GM12878 (cell line): ENCODE data around the gene C1orf35. TPM values are rescaled to one million over a fixed set of nuclear protein-coding genes. Genes with fewer than 3 reads are reported as not detected.

Source experiments
- ATF7 ChIP-seq: fragments of 450-650 bp; IDR thresholded peaks from 2 replicates; pipeline ENCODE4 v1.6.1; 2016; ENCODE audit warnings: low read depth, mild to moderate bottlenecking
- BACH1 ChIP-seq: fragments of 450-650 bp; IDR thresholded peaks from 2 replicates; pipeline ENCODE4 v1.6.1; 2017; ENCODE audit warnings: mild to moderate bottlenecking, borderline replicate concordance
- BCL11A ChIP-seq: IDR thresholded peaks from 2 replicates; pipeline ENCODE4 v1.6.1; 2011; ENCODE audit warnings: low read depth, low read length
- BRCA1 ChIP-seq: IDR thresholded peaks from 2 replicates; pipeline ENCODE4 v1.6.1; 2011; ENCODE audit warnings: low read depth, low read length, improper control_type of control experiment
- CREB1 ChIP-seq: IDR thresholded peaks from 2 replicates; pipeline ENCODE4 v1.6.1; 2012; ENCODE audit warnings: low read depth, mild to moderate bottlenecking, inconsistent platforms
- CREM ChIP-seq: IDR thresholded peaks from 2 replicates; pipeline ENCODE4 v1.6.1; 2014; ENCODE audit warnings: antibody characterized with exemption, low read depth
- EP300 ChIP-seq, 2 experiments: fragments of 150-350 bp in 1 of 2; IDR thresholded peaks; 2 replicates each; pipeline ENCODE4 v1.6.1; 2011 to 2012; ENCODE audit warnings: low read depth in 2 of 2, low read length in 2 of 2, borderline replicate concordance in 1 of 2, improper control_type of control experiment in 1 of 2, inconsistent platforms in 1 of 2; ENCODE audit not compliant: control insufficient read depth in 1 of 2
- FOXK2 ChIP-seq: fragments of 450-650 bp; IDR thresholded peaks from 2 replicates; pipeline ENCODE4 v1.6.1; 2017; ENCODE audit warnings: mild to moderate bottlenecking, moderate library complexity
- FOXM1 ChIP-seq: IDR thresholded peaks from 2 replicates; pipeline ENCODE4 v1.6.1; 2012; ENCODE audit warnings: low read depth, mild to moderate bottlenecking, inconsistent platforms, low read length, moderate library complexity
- HDGF ChIP-seq: fragments of 450-650 bp; IDR thresholded peaks from 2 replicates; pipeline ENCODE4 v1.6.1; 2016; ENCODE audit warnings: antibody characterized with exemption
- HSF1 ChIP-seq: fragments of 150-350 bp; IDR thresholded peaks from 2 replicates; pipeline ENCODE4 v1.6.1; 2014; ENCODE audit warnings: mild to moderate bottlenecking, low read depth, low read length
- IKZF1 ChIP-seq: fragments of 450-650 bp; conservative IDR thresholded peaks from 2 replicates; pipeline ENCODE4 v1.6.1; 2017; ENCODE audit warnings: antibody characterized with exemption, mild to moderate bottlenecking
- IKZF2 ChIP-seq, 2 experiments: fragments of 450-650 bp; IDR thresholded peaks; 2 replicates each; pipeline ENCODE4 v1.6.1; 2017; ENCODE audit warnings: mild to moderate bottlenecking in 2 of 2, moderate library complexity in 2 of 2
- IRF3 ChIP-seq: fragments of 450-650 bp; IDR thresholded peaks from 2 replicates; pipeline ENCODE4 v1.6.1; 2014; ENCODE audit warnings: mild to moderate bottlenecking
- JUNB ChIP-seq: IDR thresholded peaks from 2 replicates; pipeline ENCODE4 v1.6.1; 2016; ENCODE audit warnings: antibody characterized with exemption, mild to moderate bottlenecking
- PAX8 ChIP-seq: fragments of 450-650 bp; IDR thresholded peaks from 2 replicates; pipeline ENCODE4 v1.6.1; 2017; ENCODE audit warnings: mild to moderate bottlenecking, moderate library complexity
- POLR2AphosphoS2 ChIP-seq: IDR thresholded peaks from 2 replicates; pipeline ENCODE4 v1.6.1; 2011; ENCODE audit warnings: low read depth, mild to moderate bottlenecking, low read length, improper control_type of control experiment, moderate library complexity
- RAD51 ChIP-seq: fragments of 450-650 bp; IDR thresholded peaks from 2 replicates; pipeline ENCODE4 v1.6.1; 2016; ENCODE audit warnings: moderate library complexity, mild to moderate bottlenecking, inconsistent platforms
- RB1 ChIP-seq: fragments of 450-650 bp; formaldehyde crosslinking; IDR thresholded peaks from 2 replicates; pipeline ENCODE4 v1.6.1; 2017; ENCODE audit warnings: mild to moderate bottlenecking, borderline replicate concordance
- RELB ChIP-seq: fragments of 450-650 bp; IDR thresholded peaks from 2 replicates; pipeline ENCODE4 v1.6.1; 2017; ENCODE audit warnings: low read depth, mild to moderate bottlenecking, moderate library complexity
- STAT3 ChIP-seq: IDR thresholded peaks from 2 replicates; pipeline ENCODE4 v1.6.1; 2011; ENCODE audit warnings: low read depth, low read length, improper control_type of control experiment
- SUZ12 ChIP-seq: fragments of 200-600 bp; sonication (generic); IDR thresholded peaks from one replicate; pipeline ENCODE4 v1.6.1; 2018; ENCODE audit warnings: antibody characterized with exemption, mild to moderate bottlenecking; ENCODE audit not compliant: unreplicated experiment
- TCF12 ChIP-seq: IDR thresholded peaks from 2 replicates; pipeline ENCODE4 v1.6.1; 2011; ENCODE audit warnings: low read depth, mild to moderate bottlenecking, low read length
- TCF3 ChIP-seq: IDR thresholded peaks from 2 replicates; pipeline ENCODE4 v1.6.1; 2012; ENCODE audit warnings: low read depth, mild to moderate bottlenecking, low read length, borderline replicate concordance; ENCODE audit not compliant: insufficient read depth
- USF1 ChIP-seq: IDR thresholded peaks from 2 replicates; pipeline ENCODE4 v1.6.1; 2011; ENCODE audit warnings: borderline replicate concordance, low read depth, mild to moderate bottlenecking, moderate library complexity, mixed read lengths, low read length; ENCODE audit not compliant: insufficient read depth; ENCODE audit errors: extremely low read length
- WRNIP1 ChIP-seq: IDR thresholded peaks from 2 replicates; pipeline ENCODE4 v1.6.1; 2011; ENCODE audit warnings: low read depth, low read length, improper control_type of control experiment, borderline replicate concordance
- YBX1 ChIP-seq: fragments of 450-650 bp; IDR thresholded peaks from 2 replicates; pipeline ENCODE4 v1.6.1; 2016; ENCODE audit warnings: antibody characterized with exemption
- polyA plus RNA-seq, 11 experiments: library from polyadenylated mRNA; depleted of rRNA in 4 of 11; unstranded in 6 of 11; stranded (reverse) in 5 of 11; fragments of >200 nt; fragmentation: Nextera tagmentation in 4 of 11; fragmentation: Illumina TruSeq in 1 of 11; extraction: Ambion mirVana in 4 of 11; extraction: Trizol in 1 of 11; gene quantifications; 1 replicate in 1 of 11; 2 replicates in 10 of 11; pipeline versions ENCODE4 v1.2.1 to v1.2.3, GENCODE V29; 2011 to 2016; ENCODE audit warnings: inconsistent platforms in 2 of 11, missing spikeins in 2 of 11, low read depth in 1 of 11
- total RNA-seq, 4 experiments: library from RNA; depleted of rRNA in 3 of 4; stranded (reverse); fragments of >200 nt in 3 of 4; fragmentation: Illumina TruSeq in 1 of 4; extraction: Trizol in 1 of 4; gene quantifications; 2 replicates each; pipeline versions ENCODE4 v1.2.1 to v1.2.3, GENCODE V29; 2013 to 2021

C1orf35 gene
- total and polyA plus RNA-seq, 10 of the 15 experiments (the other 5 are each of a cell fraction or from before 2014, with no cell fraction given): 2.5 to 27.0 (median 10.6) TPM

- TF ChIP-seq IRF3 (no peak), RB1 (peak; percentile 97; the same call in 1 of the 2 replicates), IKZF2 (IDR thresholded peaks at IDR 0.05) (no peak; a peak in 1 of 4 replicates), JUNB (no peak), RAD51 (no peak), POLR2AphosphoS2 (no peak), SUZ12 (no peak), FOXM1 (no peak), WRNIP1 (no peak), CREM (peak; percentile 99), FOXK2 (no peak), RELB (peak; percentile 54; the same call in 1 of the 2 replicates), USF1 (no peak), BACH1 (peak; percentile 65; the same call in 1 of the 2 replicates), HSF1 (no peak), YBX1 (no peak), PAX8 (no peak), HDGF (no peak), CREB1 (peak; percentile 99), IKZF1 (peak; percentile 98), TCF3 (no peak), STAT3 (no peak), ATF7 (peak; percentile 67), BRCA1 (peak; percentile 54), EP300 (IDR thresholded peaks at IDR 0.05; ENCODE audit: borderline replicate concordance in 1 of 2, control insufficient read depth in 1 of 2, low read depth in 2 of 2, low read length in 2 of 2) (no peak), TCF12 (no peak), BCL11A (no peak)
These were observed at the start of gene C1orf35 (continued) for GRCh38 chr1:228102791-228103620.
